ENCODE measurements around the gene GDPGP1. TPM values are rescaled to one million over a fixed set of nuclear protein-coding genes. Genes with fewer than 3 reads are reported as not detected.

The GDPGP1 gene
- polyA plus RNA-seq, 2 of the 4 experiments (the other 2 are of a cell fraction), result 4.4 to 5.7 TPM

GRCh38 chr15:90205050-90205848, 28.8 kb upstream of the GDPGP1 start:
- H3K27ac ChIP-seq, result no peak overlapping the region
- no peaks in the 10 kb centered on the region for H3K9me3 ChIP-seq
- POLR2A ChIA-PET, result no interaction called here
- DNase-seq (ENCODE audit: low read depth in 1 of 2, low spot score in 1 of 2), result no peak
- peaks cover 34% of the 10 kb centered on the region for H3K4me1 ChIP-seq
- no peak for TF ChIP-seq MAX (IDR thresholded peaks at IDR 0.05)
- TF ChIP-seq HMGXB4 (CRISPR knock-in tag; IDR thresholded peaks at IDR 0.05; ENCODE audit: borderline replicate concordance), result no peak
- no peak for TF ChIP-seq POLR2A (IDR thresholded peaks at IDR 0.05; ENCODE audit: low read length)
- no peak for TF ChIP-seq E2F6 (IDR thresholded peaks at IDR 0.05; ENCODE audit: borderline replicate concordance, low read depth)
- no peak for TF ChIP-seq MAFK (IDR thresholded peaks at IDR 0.05; ENCODE audit: partially characterized antibody)
- no peak for TF ChIP-seq RFX5 (IDR thresholded peaks at IDR 0.05)
- no peak for TF ChIP-seq JUNB (IDR thresholded peaks at IDR 0.05)
- TF ChIP-seq ZC3H11A (IDR thresholded peaks at IDR 0.05), result no peak
- no peak for TF ChIP-seq ATOH8 (CRISPR knock-in tag; IDR thresholded peaks at IDR 0.05; ENCODE audit: low read depth)
- no peak for TF ChIP-seq PBX3 (IDR thresholded peaks at IDR 0.05)
- no peak for TF ChIP-seq HDAC2 (IDR thresholded peaks at IDR 0.05)
- H3K4me3 ChIP-seq, result no peak overlapping the region
- CTCF ChIA-PET, result interaction anchor here (0.9 to 36.4 kb wide), 7 partner anchors 10 to 277 kb away, joined by 3 to 732 read pairs (median 8); partner anchors contain the start of genes CIB1 and GDPGP1
- ATAC-seq, result no peak
- WGBS (ENCODE audit: missing lambda C conversion rate), result 83% methylated on average over 10 of the region's 10 CpGs
- FAIRE-seq, result no peak
- no peak overlapping the region for H3K4me2 ChIP-seq

GRCh38 chr15:90205886-90206285, 28.1 kb upstream of the GDPGP1 start:
- Histone ChIP-seq H3K4me1 (peaks cover 35% of the 10 kb centered on the region), H3K9me3 (no peaks in the 10 kb centered on the region), H3K4me3 (no peak overlapping the region), H3K27ac (no peak overlapping the region; a peak in 1 of 6 replicates), H3K4me2 (no peak overlapping the region)
- POLR2A ChIA-PET, result no interaction called here
- ATAC-seq (no peak), DNase-seq (ENCODE audit: low read depth in 1 of 2, low spot score in 1 of 2) (no peak), FAIRE-seq (no peak)
- CTCF ChIA-PET, result interaction anchor here (0.9 to 36.4 kb wide), 6 partner anchors 11 to 96 kb away, joined by 3 to 732 read pairs (median 112); partner anchors contain the start of genes CIB1 and GDPGP1
- WGBS (ENCODE audit: missing lambda C conversion rate), result 92% methylated on average over 5 of the region's 5 CpGs
- TF ChIP-seq ZSCAN20 (CRISPR knock-in tag; IDR thresholded peaks at IDR 0.05) (no peak), HEYL (CRISPR knock-in tag; IDR thresholded peaks at IDR 0.05) (no peak), CTCF (IDR thresholded peaks at IDR 0.05) (no peak), HDAC2 (IDR thresholded peaks at IDR 0.05) (no peak), ZNF302 (CRISPR knock-in tag; IDR thresholded peaks at IDR 0.05) (no peak), ESRRA (IDR thresholded peaks at IDR 0.05; ENCODE audit: borderline replicate concordance, low read length) (no peak), SREBF2 (IDR thresholded peaks at IDR 0.05) (no peak), CHD2 (IDR thresholded peaks at IDR 0.05; ENCODE audit: low read length, partially characterized antibody) (no peak), CHD4 (IDR thresholded peaks at IDR 0.05; ENCODE audit: borderline replicate concordance) (no peak), SMC3 (IDR thresholded peaks at IDR 0.05) (no peak), REST (IDR thresholded peaks at IDR 0.05) (no peak), KDM1A (IDR thresholded peaks at IDR 0.05; ENCODE audit: low read depth) (no peak), TP53 (CRISPR knock-in tag; IDR thresholded peaks at IDR 0.05) (no peak), E2F6 (IDR thresholded peaks at IDR 0.05; ENCODE audit: borderline replicate concordance, low read depth) (no peak), MAX (IDR thresholded peaks at IDR 0.05) (no peak), HOXB5 (CRISPR knock-in tag; IDR thresholded peaks at IDR 0.05) (no peak), FOSB (CRISPR knock-in tag; IDR thresholded peaks at IDR 0.05) (no peak)
